ENCODE measurements around the gene OXCT2. TPM values are rescaled to one million over a fixed set of nuclear protein-coding genes. Genes with fewer than 3 reads are reported as not detected.
"Not testable (repeated sequence)": the region's sequence is repeated elsewhere in the genome, so short reads cannot be mapped to it uniquely, and the experiment has no call there.

OXCT2 gene
- total and polyA plus RNA-seq, 12 donors, result 0.06 to 2.4 (median 0.42) TPM; not detected in 1

DNA sequence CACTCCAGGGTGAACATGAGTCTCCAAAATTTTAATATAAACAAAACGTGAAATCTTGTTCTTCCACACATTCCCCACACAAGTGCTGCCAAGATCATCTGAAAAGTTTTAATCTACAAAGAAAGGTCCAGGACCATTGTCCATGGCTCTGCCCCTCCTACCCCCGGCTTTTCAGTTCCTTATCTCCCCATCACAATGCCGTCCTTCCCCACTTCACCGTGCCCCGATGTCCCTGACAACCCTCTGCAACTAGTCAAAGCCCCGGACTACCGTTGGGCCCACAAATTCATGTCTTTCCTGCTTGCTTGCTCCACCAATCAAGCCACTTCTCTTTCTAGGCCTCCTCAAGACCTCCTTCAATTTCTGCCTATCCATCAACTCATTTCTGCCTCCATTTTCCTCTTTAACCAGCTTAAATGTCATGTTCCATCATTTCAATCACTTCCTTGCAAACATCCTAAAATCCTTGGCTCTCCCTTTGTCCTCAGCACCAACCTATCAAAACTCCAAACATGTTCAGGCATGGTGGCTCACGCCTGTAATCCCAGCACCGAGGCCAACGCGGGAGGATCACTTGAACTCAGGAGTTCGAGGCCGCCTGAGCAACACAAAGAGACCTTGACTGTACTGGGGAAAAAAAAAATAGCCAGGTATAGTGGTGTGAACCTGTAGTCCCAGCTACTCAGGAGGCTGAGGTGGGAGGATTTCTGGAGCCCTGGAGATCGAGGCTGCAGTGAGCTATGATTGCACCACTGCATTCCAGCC lies 31.5 kb upstream of the OXCT2 start:
- H3K27me3 ChIP-seq, result no peaks in the 10 kb centered on the region
- DNase-seq, result no peak
- H3K4me1 ChIP-seq (replicated peaks in 1 of 2), result no peaks in the 10 kb centered on the region
- WGBS, 4 donors, result 79 to 85% (median 82%) methylated on average over 14 of the region's 14 CpGs
- no peaks in the 10 kb centered on the region for H3K36me3 ChIP-seq (replicated peaks in 1 of 2)
- no peak overlapping the region for H3K4me3 ChIP-seq
- no peak overlapping the region for H3K27ac ChIP-seq
- no peaks in the 10 kb centered on the region for H3K9me3 ChIP-seq (replicated peaks in 1 of 3)
- TF ChIP-seq, protein P1, sequence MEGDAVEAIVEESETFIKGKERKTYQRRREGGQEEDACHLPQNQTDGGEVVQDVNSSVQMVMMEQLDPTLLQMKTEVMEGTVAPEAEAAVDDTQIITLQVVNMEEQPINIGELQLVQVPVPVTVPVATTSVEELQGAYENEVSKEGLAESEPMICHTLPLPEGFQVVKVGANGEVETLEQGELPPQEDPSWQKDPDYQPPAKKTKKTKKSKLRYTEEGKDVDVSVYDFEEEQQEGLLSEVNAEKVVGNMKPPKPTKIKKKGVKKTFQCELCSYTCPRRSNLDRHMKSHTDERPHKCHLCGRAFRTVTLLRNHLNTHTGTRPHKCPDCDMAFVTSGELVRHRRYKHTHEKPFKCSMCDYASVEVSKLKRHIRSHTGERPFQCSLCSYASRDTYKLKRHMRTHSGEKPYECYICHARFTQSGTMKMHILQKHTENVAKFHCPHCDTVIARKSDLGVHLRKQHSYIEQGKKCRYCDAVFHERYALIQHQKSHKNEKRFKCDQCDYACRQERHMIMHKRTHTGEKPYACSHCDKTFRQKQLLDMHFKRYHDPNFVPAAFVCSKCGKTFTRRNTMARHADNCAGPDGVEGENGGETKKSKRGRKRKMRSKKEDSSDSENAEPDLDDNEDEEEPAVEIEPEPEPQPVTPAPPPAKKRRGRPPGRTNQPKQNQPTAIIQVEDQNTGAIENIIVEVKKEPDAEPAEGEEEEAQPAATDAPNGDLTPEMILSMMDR (IDR thresholded peaks at IDR 0.05), result no peak
- TF ChIP-seq POLR2A (IDR thresholded peaks at IDR 0.05), result no peak
- intact Hi-C loops (cut with DNase I), result no loop called here

DNA sequence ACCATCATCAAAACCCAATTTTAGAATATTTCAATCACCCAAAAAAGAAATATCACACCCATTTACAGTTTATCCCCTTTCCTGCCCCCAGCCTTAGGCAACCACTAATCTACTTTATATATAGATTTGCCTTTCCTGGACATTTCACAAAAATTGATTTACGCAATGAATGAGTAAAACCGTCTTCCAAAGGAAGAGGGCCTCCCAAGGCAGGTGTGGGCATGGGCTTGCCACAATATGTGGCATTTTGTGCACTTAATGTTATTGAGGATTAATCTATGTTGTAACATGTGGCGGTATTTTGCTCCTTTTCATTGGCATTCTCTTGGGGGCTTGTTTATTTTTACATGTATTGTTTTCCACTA lies 29.3 kb upstream of the OXCT2 start:
- Histone ChIP-seq H3K27me3 (no peaks in the 10 kb centered on the region), H3K9me3 (replicated peaks in 1 of 3) (no peaks in the 10 kb centered on the region), H3K4me1 (replicated peaks in 1 of 2) (no peaks in the 10 kb centered on the region), H3K36me3 (replicated peaks in 1 of 2) (no peaks in the 10 kb centered on the region), H3K4me3 (no peak overlapping the region), H3K27ac (no peak overlapping the region)
- 66 to 80% (median 77%) methylated on average over 3 of the region's 3 CpGs for WGBS, 4 donors
- DNase-seq, result no peak
- intact Hi-C loops (cut with DNase I), result no loop called here
- TF ChIP-seq, protein P1 (IDR thresholded peaks at IDR 0.05), result no peak
- TF ChIP-seq POLR2A (IDR thresholded peaks at IDR 0.05), result no peak

DNA sequence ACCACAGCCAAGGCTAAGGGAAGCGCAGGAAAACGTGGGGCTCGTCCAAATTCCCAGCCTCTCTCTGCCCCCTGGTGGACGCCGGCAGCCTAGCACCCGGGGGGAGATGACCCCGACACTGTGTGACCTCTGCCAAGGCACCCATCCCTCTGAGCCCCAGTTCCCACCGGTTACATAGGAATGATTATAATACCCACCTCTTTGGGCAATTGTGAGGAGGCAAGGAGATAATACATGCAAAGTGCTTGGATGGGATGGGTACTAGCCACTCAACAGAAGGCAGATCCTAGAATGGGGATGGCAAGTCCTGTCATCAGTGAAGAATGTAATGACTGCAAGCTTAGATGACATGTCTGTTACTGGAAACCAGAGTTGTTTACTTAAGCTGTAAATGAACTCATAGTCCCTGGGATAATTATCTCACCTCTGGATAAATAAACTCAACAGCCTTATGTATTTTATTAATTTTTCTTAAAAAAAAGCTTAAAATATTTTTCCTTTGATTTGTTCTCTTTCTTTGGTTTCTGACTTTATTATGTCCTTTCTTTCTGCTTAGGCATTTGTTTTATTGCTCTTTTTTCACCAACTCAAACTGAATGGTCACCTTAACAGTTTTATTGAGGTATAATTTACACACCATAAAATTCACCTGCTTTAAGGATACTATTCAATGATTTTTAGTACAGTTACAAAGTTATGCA lies 28.8 kb upstream of the OXCT2 start:
- Histone ChIP-seq H3K4me3 (no peak overlapping the region), H3K4me1 (replicated peaks in 1 of 2) (no peaks in the 10 kb centered on the region), H3K27me3 (no peaks in the 10 kb centered on the region), H3K36me3 (replicated peaks in 1 of 2) (no peaks in the 10 kb centered on the region), H3K9me3 (replicated peaks in 1 of 3) (no peaks in the 10 kb centered on the region), H3K27ac (peak overlapping the region in 1 of 5 donors; percentile 5)
- TF ChIP-seq, protein P1 (IDR thresholded peaks at IDR 0.05), result peak; percentile 47 to 79 (median 66)
- TF ChIP-seq POLR2A (IDR thresholded peaks at IDR 0.05), result no peak
- intact Hi-C loops (cut with DNase I), result no loop called here
- DNase-seq, result peak; percentile 48 to 82 (median 57)
- WGBS, 4 donors, result 0 to 5% (median 3%) methylated on average over 1 to 8 of the region's 8 CpGs

DNA sequence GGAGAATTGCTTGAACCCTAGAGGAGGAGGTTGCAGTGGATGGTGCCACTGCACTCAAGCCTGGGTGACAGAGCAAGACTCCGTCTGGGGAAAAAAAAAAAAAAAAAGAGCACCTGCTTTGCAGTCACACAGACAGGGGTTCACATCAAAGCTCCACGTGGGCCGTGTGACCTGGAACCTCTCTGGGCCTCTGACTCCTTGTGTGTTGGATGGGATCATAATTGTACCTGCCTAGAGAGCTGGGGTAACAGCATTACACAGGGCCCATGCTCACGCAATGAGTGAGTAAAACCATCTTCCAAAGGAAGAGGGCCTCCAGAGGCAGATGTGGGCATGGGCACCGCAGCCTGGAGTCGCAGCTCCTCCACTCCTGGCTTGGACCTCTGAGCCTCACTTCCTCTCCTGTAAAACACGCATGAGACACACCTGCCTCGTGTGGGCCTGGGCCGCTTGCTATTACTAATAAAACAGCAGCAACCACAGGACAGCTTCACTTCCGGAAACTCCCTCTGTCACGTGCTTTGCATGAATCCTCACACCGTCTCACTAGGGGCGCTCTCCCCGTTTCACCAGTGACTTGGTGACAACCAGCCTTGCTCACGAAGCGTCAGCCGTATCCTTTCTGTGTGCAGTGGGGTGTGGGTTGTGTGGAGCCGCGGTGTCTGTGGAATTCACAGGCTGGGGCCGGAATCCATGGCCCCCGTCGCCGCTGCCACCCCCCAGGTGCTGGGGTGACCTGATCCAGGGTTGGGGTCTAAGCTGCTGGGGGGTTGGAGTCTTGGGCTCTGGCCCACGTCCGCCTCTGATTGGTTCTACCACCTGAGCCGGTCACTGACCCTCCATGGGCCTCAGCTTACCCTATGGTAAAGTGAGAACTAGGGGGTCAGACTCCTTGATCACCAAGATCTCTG lies 28.0 kb upstream of the OXCT2 start:
- intact Hi-C loops (cut with DNase I), result not testable (repeated sequence)
- TF ChIP-seq, protein P1 (IDR thresholded peaks at IDR 0.05), result peak in 1 of 6 experiments; percentile 21
- peak; percentile 38 to 88 (median 58) for DNase-seq

More for the DNA sequence above, 28.0 kb upstream of the OXCT2 start:
- H3K27ac ChIP-seq, result peak overlapping the region in 1 of 5 donors; percentile 5
- H3K9me3 ChIP-seq (replicated peaks in 1 of 3); H3K4me3 ChIP-seq; H3K4me1 ChIP-seq (replicated peaks in 1 of 2); H3K27me3 ChIP-seq; H3K36me3 ChIP-seq (replicated peaks in 1 of 2): not testable (repeated sequence)
- WGBS, 4 donors, result 52 to 68% (median 56%) methylated on average over 13 to 22 of the region's 26 CpGs
